Endothelial cell of umbilical vein (primary cell): ENCODE data around the gene VSNL1. TPM values are rescaled to one million over a fixed set of nuclear protein-coding genes. Genes with fewer than 3 reads are reported as not detected.

Experiments
- BruUV-seq: library from RNA; stranded (reverse); fragments of 400-500 nt; replicated peaks from 2 replicates; lab custom pipeline; 2021; lab: Mats Ljungman, UMichigan
- CTCF ChIA-PET: fragments of 300-600, 350-600 bp; sonication (Branson Sonifier 250); formaldehyde crosslinking; loops from one replicate; lab custom pipeline; 2021; ENCODE audit warnings: antibody characterized with exemption, inconsistent platforms; lab: Charles Lee
- POLR2A ChIA-PET: fragments of 300-600, 350-600 bp; sonication (Branson Sonifier 250); formaldehyde crosslinking; loops from one replicate; lab custom pipeline; 2021; ENCODE audit warnings: antibody characterized with exemption, inconsistent platforms; lab: Charles Lee
- DNase-seq: peaks from one replicate; pipeline ENCODE4 v3.0.0-alpha.2; 2011; ENCODE audit warnings: low read depth, low spot score
- FAIRE-seq: peaks from 2 replicates; lab custom pipeline; 2011; peaks lifted over from hg19 to GRCh38; lab: Jason Lieb, UNC
- H2AFZ ChIP-seq: 2 replicates; pipeline ENCODE4 v1.6.0; 2012; ENCODE audit warnings: low read depth, low read length, control low read depth, inconsistent platforms
- H3K27ac ChIP-seq: 2 replicates; pipeline ENCODE4 v1.5.1; 2011; ENCODE audit warnings: low read depth, mild to moderate bottlenecking, control low read depth, low read length, moderate library complexity; ENCODE audit not compliant: insufficient read depth
- H3K27me3 ChIP-seq, 2 experiments: 2 replicates each; pipeline versions ENCODE4 v1.6.0 to v1.6.1; 2011; ENCODE audit warnings: low read length in 2 of 2, mixed read lengths in 1 of 2; ENCODE audit not compliant: control insufficient read depth in 2 of 2, insufficient read depth in 2 of 2
- H3K36me3 ChIP-seq, 2 experiments: 2 replicates in 1 of 2; 3 replicates in 1 of 2; pipeline ENCODE4 v1.5.1; 2011; ENCODE audit warnings: low read length in 2 of 2, mild to moderate bottlenecking in 1 of 2, moderate library complexity in 1 of 2; ENCODE audit not compliant: control insufficient read depth in 2 of 2, insufficient read depth in 2 of 2; ENCODE audit errors: extremely low read depth in 1 of 2
- H3K4me1 ChIP-seq: 3 replicates; pipeline ENCODE4 v1.5.1; 2011; ENCODE audit warnings: mild to moderate bottlenecking, low read length; ENCODE audit not compliant: control insufficient read depth, insufficient read depth; ENCODE audit errors: extremely low read depth
- H3K4me2 ChIP-seq: 2 replicates; pipeline ENCODE4 v1.6.1; 2011; ENCODE audit warnings: low read length, control low read depth, mixed read lengths; ENCODE audit not compliant: insufficient read depth
- H3K4me3 ChIP-seq, 3 experiments: fragments of 200-600 bp in 1 of 3; sonication (generic), shearing (Covaris generic) in 1 of 3; replicated peaks in 1 of 3; 2 replicates each; pipeline ENCODE4 v1.5.1; 2011 to 2016; ENCODE audit warnings: control low read depth in 3 of 3, low read length in 3 of 3, mild to moderate bottlenecking in 2 of 3, inconsistent platforms in 1 of 3, low read depth in 1 of 3, moderate library complexity in 1 of 3; ENCODE audit not compliant: insufficient read depth in 1 of 3
- H3K79me2 ChIP-seq: 2 replicates; pipeline ENCODE4 v1.6.0; 2012; ENCODE audit warnings: low read length, inconsistent platforms; ENCODE audit not compliant: control insufficient read depth, insufficient read depth
- H3K9ac ChIP-seq: replicated peaks from 2 replicates; pipeline ENCODE3; 2011; ENCODE audit warnings: low read length, control low read depth; ENCODE audit not compliant: insufficient read depth; ENCODE audit errors: extremely low read depth
- H3K9me1 ChIP-seq: replicated peaks from 3 replicates; pipeline ENCODE4 v1.6.0; 2011; ENCODE audit warnings: mild to moderate bottlenecking, low read length; ENCODE audit not compliant: control insufficient read depth, insufficient read depth; ENCODE audit errors: extremely low read depth
- H3K9me3 ChIP-seq: replicated peaks from 2 replicates; pipeline ENCODE4 v1.5.1; 2012; ENCODE audit warnings: low read length, inconsistent platforms; ENCODE audit not compliant: control insufficient read depth, insufficient read depth
- H4K20me1 ChIP-seq: replicated peaks from 2 replicates; pipeline ENCODE3; 2011; ENCODE audit warnings: mild to moderate bottlenecking, low read length; ENCODE audit not compliant: control insufficient read depth, insufficient read depth; ENCODE audit errors: extremely low read depth
- EZH2 ChIP-seq: IDR thresholded peaks from 2 replicates; pipeline ENCODE4 v1.6.1; 2012; ENCODE audit warnings: borderline replicate concordance, low read depth, mild to moderate bottlenecking, moderate library complexity, low read length, inconsistent platforms; ENCODE audit not compliant: severe bottlenecking
- FOS ChIP-seq: IDR thresholded peaks from 2 replicates; pipeline ENCODE4 v1.6.1; 2011; ENCODE audit warnings: mild to moderate bottlenecking, low read length, moderate library complexity, borderline replicate concordance; ENCODE audit not compliant: insufficient read depth
- GATA2 ChIP-seq: IDR thresholded peaks from 2 replicates; pipeline ENCODE4 v1.7.0; 2011; ENCODE audit warnings: low read depth, mild to moderate bottlenecking, moderate library complexity, mixed read lengths, low read length; ENCODE audit not compliant: insufficient read length, insufficient read depth
- JUN ChIP-seq: IDR thresholded peaks from 2 replicates; pipeline ENCODE4 v1.6.1; 2011; ENCODE audit warnings: borderline replicate concordance, low read depth; ENCODE audit not compliant: insufficient read length, insufficient read depth
- MYC ChIP-seq: IDR thresholded peaks from one replicate; pipeline ENCODE4 v1.6.1; 2011; ENCODE audit warnings: mild to moderate bottlenecking, low read depth, low read length
- POLR2AphosphoS5 ChIP-seq: IDR thresholded peaks from 2 replicates; pipeline ENCODE4 v1.6.1; 2012; ENCODE audit warnings: low read depth, mild to moderate bottlenecking, control low read depth, low read length, moderate library complexity; ENCODE audit not compliant: insufficient read depth
- dilution Hi-C: fragments of 300-500 bp; cut with MboI; formaldehyde crosslinking; loops from one replicate; pipeline ENCODE4 v1.15.0; 2019; ENCODE audit warnings: low sequenced_read_pairs; ENCODE audit not compliant: extremely low pct_ligation_motif_present
- intact Hi-C: fragments of 100-400 bp; cut with micrococcal nuclease; formaldehyde crosslinking; loops from one replicate; pipeline ENCODE4 v1.10.0; 2022
- polyA plus RNA-seq, 4 experiments: library from polyadenylated mRNA; depleted of rRNA in 3 of 4; stranded (reverse) in 3 of 4; unstranded in 1 of 4; fragments of >200 nt; gene quantifications; 2 replicates each; pipeline versions ENCODE4 v1.2.1 to v1.2.3, GENCODE V29; 2011 to 2012; ENCODE audit warnings: missing spikeins in 1 of 4
- total RNA-seq: library from RNA; stranded (reverse); gene quantifications from 2 replicates; pipeline ENCODE4 v1.2.3, GENCODE V29; 2021
- TF ChIP-seq, protein P1 (sequence below): IDR thresholded peaks from 2 replicates; pipeline ENCODE4 v1.6.1; 2011; ENCODE audit not compliant: insufficient read depth, insufficient read length
- TF ChIP-seq, protein P2 (sequence below), 2 donors: IDR thresholded peaks; 1 replicate in 1 of 2; 2 replicates in 1 of 2; pipeline ENCODE4 v1.5.1; 2011; ENCODE audit warnings: low read length in 2 of 2, mild to moderate bottlenecking in 2 of 2, moderate library complexity in 2 of 2, control low read depth in 1 of 2, inconsistent platforms in 1 of 2, low read depth in 1 of 2; ENCODE audit not compliant: insufficient read depth in 1 of 2; ENCODE audit errors: extremely low read depth in 1 of 2

Gene VSNL1
- total and polyA plus RNA-seq, 2 donors (not counting 3 experiments of a cell fraction or from before 2014, with no cell fraction given) = not detected

DNA sequence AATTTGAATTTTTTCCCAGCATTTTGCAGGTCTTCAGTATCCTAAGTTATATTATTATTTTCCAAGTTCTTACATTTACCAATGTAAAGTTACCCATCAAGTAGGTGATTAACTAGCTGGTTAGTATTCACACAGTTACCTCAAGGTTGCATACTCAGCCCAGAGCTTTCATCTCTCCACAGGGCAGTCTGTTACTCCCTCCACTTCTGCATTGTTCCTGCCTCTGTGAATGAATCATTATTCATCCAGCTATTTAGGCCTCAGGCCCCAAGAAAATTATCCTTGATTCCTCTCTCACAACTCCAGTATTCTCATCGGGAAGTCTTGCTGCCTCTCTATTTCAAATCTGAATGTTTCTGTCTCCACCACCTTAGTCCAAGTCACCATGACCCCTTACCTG lies 121.0 kb downstream of the VSNL1 start:
- Histone ChIP-seq H3K27me3 (no peaks in the 10 kb centered on the region), H3K27ac (no peak overlapping the region), H3K9ac (no peak overlapping the region), H3K79me2 (no peaks in the 10 kb centered on the region), H3K4me3 (no peak overlapping the region), H3K4me2 (no peak overlapping the region), H3K4me1 (no peaks in the 10 kb centered on the region), H4K20me1 (no peaks in the 10 kb centered on the region), H3K9me1 (no peaks in the 10 kb centered on the region), H2AFZ (no peak overlapping the region), H3K9me3 (no peaks in the 10 kb centered on the region), H3K36me3 (peaks cover 4 to 7% of the 10 kb centered on the region in 2 experiments)
- POLR2A ChIA-PET = no interaction called here
- BruUV-seq = no TSS peak
- FAIRE-seq (no peak), DNase-seq (no peak)
- intact Hi-C loops (no loop called here), dilution Hi-C loops (no loop called here)
- TF ChIP-seq POLR2AphosphoS5 (no peak), GATA2 (no peak), JUN (no peak), MYC (no peak), FOS (no peak), EZH2 (no peak)
- TF ChIP-seq, protein P1, sequence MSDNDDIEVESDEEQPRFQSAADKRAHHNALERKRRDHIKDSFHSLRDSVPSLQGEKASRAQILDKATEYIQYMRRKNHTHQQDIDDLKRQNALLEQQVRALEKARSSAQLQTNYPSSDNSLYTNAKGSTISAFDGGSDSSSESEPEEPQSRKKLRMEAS = no peak
- TF ChIP-seq, protein P2, sequence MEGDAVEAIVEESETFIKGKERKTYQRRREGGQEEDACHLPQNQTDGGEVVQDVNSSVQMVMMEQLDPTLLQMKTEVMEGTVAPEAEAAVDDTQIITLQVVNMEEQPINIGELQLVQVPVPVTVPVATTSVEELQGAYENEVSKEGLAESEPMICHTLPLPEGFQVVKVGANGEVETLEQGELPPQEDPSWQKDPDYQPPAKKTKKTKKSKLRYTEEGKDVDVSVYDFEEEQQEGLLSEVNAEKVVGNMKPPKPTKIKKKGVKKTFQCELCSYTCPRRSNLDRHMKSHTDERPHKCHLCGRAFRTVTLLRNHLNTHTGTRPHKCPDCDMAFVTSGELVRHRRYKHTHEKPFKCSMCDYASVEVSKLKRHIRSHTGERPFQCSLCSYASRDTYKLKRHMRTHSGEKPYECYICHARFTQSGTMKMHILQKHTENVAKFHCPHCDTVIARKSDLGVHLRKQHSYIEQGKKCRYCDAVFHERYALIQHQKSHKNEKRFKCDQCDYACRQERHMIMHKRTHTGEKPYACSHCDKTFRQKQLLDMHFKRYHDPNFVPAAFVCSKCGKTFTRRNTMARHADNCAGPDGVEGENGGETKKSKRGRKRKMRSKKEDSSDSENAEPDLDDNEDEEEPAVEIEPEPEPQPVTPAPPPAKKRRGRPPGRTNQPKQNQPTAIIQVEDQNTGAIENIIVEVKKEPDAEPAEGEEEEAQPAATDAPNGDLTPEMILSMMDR (IDR thresholded peaks at IDR 0.05; ENCODE audit: extremely low read depth in 1 of 2, insufficient read depth in 1 of 2, low read depth in 1 of 2, low read length in 2 of 2) = no peak
- CTCF ChIA-PET = interaction anchor here (3.8 to 8.5 kb wide), 2 partner anchors 10 to 15 kb away, joined by 32 to 80 read pairs; no protein-coding TSS in a partner anchor
